Activated naive CD4-positive, alpha-beta T cell treated with anti-CD3 and anti-CD28 coated beads, Interleukin-2, amount 50 U/mL, for 16 hours (primary cell): Measurements from ENCODE around the gene NUCB1.
"Not testable (repeated sequence)": the region's sequence is repeated elsewhere in the genome, so short reads cannot be mapped to it uniquely, and the experiment has no call there.

Experiments used
- DNase-seq: peaks from one replicate; pipeline ENCODE4 v3.0.0-alpha.2; 2020

NUCB1 gene

GRCh38 chr19:48906324-48906723, 6.2 kb downstream of the NUCB1 start:
- DNase-seq, result no peak

- no peak for DNase-seq
Measured at GRCh38 chr19:48907671-48908070, 7.6 kb downstream of the NUCB1 start.

- DNase-seq, result not testable (repeated sequence)
Measured at GRCh38 chr19:48909424-48910077, 9.4 kb downstream of the NUCB1 start.

- DNase-seq, result no peak
Measured at GRCh38 chr19:48910803-48911202, 10.7 kb downstream of the NUCB1 start.

DNA sequence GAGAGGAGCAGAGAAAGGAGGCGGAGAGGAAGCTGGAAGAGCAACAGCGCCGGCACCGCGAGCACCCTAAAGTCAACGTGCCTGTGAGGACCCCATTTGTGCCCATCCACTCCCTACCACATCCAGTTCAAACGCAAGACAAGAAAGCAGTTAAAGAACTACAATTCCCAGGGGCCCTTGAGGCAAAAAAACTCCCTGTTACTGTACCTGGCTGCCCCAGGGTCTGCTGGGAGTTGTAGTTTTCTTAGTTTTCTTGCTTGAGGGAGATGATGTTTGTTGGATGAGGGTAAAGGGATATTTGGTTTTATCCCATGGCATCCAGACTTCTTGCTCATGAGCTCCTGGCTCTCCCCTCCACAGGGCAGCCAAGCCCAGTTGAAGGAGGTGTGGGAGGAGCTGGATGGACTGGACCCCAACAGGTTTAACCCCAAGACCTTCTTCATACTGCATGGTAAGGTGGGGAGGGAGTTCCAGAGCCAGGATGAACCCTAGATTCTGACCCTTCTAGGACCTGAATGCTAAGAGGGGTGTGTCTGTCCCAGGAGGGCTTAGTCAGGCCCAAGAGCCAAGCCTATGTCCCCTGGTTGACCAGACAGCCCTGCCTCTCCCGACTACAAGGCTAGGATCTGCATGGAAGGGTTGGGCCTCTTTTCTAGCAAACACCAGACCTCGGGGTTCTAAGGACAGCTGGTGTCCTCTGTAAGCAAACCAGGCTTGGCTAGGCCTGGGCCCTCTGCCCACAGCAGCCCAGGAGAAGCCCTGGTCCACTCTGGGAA, 13.2 kb downstream of the NUCB1 start:
- no peak for DNase-seq

DNA sequence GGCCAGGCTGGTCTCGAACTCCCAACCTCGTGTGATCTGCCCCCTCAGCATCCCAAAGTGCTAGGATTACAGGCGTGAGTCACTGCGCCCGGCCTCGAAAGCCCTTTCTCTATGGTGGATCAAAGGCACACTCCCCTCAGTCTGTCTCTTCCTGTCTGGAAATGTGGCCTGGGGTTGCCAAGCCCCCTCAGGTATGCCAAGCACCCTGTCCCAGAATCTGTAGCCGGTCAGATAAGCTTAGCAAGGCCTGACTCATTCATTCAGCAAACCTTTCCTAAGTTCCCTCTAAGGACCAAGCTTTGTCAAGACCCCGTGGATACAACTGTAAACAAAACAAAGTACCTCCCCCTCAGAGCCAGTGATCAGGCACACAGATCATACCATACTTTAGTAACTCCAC, 14.1 kb downstream of the NUCB1 start:
- no peak for DNase-seq

GRCh38 chr19:48915757-48916156, 15.6 kb downstream of the NUCB1 start:
- no peak for DNase-seq

GRCh38 chr19:48918071-48918470, 18.0 kb downstream of the NUCB1 start:
- DNase-seq, result no peak

GRCh38 chr19:48918801-48919247, 18.7 kb downstream of the NUCB1 start:
- no peak for DNase-seq

DNA sequence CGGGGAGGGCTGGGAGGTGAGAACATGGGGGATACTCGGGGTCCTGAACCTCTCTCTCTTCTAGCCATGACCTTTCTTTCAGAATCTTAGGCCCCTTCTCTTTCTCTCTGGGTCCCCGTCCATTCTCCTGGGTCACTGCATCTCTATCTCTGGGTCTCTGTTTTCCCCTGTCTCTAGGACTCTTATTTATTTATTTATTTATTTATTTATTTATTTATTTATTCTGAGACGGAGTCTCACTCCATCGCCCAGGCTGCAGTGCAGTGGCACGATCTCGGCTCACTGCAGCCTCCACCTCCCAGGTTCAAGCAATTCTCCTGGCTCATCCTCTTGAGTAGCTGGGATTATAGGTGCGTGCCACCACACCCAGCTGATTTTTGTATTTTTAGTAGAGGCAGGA, 19.2 kb downstream of the NUCB1 start:
- not testable (repeated sequence) for DNase-seq

- DNase-seq, result no peak
Measured at GRCh38 chr19:48920949-48921348, 20.8 kb downstream of the NUCB1 start.

GRCh38 chr19:48921721-48922500, 21.8 kb downstream of the NUCB1 start:
- no peak for DNase-seq

DNA sequence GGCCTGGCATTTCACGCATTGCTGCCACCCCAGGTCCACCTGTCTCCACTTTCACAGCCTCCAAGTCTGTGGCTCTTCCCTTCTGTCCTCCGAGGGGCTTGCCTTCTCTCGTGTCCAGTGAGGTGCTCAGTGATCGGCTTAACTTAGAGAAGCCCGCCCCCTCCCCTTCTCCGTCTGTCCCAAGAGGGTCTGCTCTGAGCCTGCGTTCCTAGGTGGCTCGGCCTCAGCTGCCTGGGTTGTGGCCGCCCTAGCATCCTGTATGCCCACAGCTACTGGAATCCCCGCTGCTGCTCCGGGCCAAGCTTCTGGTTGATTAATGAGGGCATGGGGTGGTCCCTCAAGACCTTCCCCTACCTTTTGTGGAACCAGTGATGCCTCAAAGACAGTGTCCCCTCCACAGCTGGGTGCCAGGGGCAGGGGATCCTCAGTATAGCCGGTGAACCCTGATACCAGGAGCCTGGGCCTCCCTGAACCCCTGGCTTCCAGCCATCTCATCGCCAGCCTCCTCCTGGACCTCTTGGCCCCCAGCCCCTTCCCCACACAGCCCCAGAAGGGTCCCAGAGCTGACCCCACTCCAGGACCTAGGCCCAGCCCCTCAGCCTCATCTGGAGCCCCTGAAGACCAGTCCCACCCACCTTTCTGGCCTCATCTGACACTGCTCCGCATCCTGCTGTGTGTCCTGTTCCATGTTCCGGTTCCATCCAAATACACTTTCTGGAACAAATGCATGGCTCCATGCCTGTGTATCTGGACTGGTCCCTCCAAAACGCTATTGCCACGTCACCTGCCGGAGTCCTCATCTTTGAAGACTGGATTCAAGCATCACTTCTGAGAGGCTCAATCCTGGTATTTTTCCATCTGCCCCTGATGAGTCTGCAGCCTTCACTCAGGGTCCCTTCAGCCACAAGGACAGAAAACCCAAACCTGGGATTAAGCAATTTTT, 22.7 kb downstream of the NUCB1 start:
- DNase-seq, result no peak

GRCh38 chr19:48925240-48925843, 25.2 kb downstream of the NUCB1 start:
- no peak for DNase-seq

DNA sequence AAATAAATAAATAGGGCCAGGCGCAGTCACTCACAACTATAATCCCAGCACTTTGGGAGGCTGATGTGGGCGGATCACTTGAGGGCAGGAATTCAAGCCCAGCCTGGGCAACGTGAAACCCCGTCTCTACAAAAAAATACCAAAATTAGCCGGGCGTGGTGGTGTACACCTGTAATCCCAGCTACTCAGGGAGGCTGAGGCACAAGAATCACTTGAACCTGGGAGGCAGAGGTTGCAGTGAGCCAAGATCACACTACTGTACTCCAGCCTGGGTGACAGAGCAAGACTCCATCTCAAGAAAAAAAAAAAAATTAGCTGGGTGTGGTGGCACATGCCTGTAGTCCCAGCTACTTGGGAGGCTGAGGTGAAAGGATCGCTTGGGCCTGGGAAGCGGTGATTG, 25.8 kb downstream of the NUCB1 start:
- not testable (repeated sequence) for DNase-seq

DNA sequence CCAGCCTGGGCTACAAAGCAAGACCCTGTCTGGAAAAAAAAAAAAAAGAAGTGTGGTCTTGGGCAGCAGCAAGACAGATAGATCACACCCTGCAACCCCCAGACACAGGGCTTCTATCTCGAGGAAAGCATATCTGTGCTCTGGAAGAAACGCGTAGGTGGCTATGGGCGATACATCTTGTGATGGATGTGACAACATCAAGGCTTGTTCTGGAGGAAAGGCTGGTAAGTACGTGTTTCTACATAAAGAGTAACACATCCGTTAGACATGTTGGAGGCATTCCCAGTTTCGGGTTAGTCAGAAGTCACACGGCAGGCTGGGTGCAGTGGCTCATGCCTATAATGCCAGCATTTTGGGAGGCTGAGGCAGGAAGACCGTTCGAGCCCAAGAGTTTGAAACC, 26.8 kb downstream of the NUCB1 start:
- no peak for DNase-seq

- DNase-seq, result not testable (repeated sequence)
Measured at GRCh38 chr19:48927692-48928091, 27.6 kb downstream of the NUCB1 start.

DNA sequence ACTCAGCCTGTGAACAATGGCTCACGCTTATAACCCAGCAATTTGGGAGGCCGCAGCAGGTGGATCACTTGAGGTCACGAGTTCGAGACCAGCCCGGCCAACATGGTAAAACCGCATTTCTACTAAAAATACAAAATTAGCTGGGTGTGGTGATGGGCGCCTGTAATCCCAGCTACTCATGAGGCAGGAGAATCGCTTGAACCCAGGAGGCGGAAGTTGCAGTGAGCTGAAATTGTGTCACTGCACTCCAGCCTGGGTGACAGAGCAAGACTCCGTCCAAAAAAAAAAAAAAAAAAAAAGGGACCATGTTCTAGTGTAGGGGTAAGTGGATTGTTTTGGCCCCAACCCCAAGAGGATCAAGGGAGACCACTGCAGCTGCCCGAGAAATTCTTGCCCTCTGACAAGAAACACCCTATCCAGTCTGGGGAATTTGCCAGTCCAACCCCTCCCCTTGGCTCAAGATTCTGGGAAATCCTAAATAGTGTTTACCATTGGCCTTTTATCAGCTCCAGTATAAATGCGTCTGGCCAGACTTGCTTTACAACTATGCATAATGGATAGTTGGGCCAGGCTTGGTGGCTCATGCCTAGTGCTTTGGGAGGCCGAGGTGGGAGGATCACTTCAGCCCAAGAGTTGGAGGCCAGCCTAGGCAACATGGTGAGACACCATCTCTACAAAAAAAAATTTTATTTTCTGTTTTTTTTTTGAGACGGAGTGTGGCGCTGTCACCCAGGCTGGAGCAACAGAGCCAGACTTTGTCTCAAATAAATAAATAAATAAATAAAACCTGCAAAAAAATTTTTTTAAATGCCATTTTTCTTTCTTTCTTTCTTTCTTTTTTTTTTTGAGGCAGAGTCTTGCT, 28.3 kb downstream of the NUCB1 start:
- DNase-seq, result no peak

GRCh38 chr19:48933382-48933932, 33.3 kb downstream of the NUCB1 start, which contains the start of gene DHDH:
Gene DHDH (plus strand): TSS chr19:48933699. CDS start chr19:48933722, 23 bp downstream.
- DNase-seq, result peak; percentile 77

DNA sequence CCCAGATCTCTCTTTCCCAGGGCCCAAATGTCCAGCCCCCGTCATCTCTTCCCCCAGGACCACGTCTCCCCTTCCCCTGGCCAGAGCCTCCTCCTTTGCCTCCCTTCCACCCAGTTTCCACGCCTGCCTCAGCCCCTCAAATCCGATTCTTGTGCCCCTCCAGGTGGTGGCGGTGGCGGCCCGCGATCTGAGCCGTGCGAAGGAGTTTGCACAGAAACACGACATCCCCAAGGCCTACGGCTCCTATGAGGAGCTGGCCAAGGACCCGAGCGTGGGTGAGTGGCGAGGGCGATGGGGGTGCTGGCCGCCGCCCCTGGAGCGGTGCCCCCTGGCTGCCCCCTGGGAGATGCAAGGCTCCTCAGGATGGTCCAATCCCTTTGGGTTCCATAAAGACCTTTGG, 34.7 kb downstream of the NUCB1 start:
- no peak for DNase-seq

DNA sequence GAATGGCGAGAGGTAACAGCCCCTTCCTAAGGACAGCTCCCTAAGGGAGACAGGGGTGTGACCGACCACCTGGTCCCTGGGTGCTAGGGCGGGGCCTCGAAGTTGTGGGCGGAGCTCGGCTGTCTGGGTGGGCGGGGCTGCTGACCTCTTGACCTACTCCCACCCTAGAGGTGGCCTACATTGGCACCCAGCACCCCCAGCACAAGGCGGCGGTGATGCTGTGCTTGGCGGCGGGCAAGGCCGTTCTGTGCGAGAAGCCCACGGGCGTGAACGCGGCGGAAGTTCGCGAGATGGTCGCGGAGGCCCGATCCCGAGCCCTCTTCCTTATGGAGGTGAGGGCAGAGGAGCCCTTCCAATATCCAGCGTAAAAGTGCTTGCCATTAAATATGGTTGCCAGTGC, 35.8 kb downstream of the NUCB1 start:
- no peak for DNase-seq
